Activated naive CD4-positive, alpha-beta T cell treated with anti-CD3 and anti-CD28 coated beads for 36 hours (primary cell): ENCODE results near the gene RADIL. TPM values are rescaled to one million over a fixed set of nuclear protein-coding genes. Genes with fewer than 3 reads are reported as not detected.
"Not testable (repeated sequence)": the region's sequence is repeated elsewhere in the genome, so short reads cannot be mapped to it uniquely, and the experiment has no call there.

Experiments
- CTCF ChIA-PET: fragments of 350-600 bp; sonication (Branson Sonifier 250); formaldehyde crosslinking; loops from one replicate; lab custom pipeline; 2021; ENCODE audit warnings: antibody characterized with exemption; lab: Charles Lee
- DNase-seq: peaks from one replicate; pipeline ENCODE4 v3.0.0-alpha.2; 2020
- H3K27ac Mint-ChIP-seq: one replicate; pipeline ENCODE4 v1.8.0; 2021; ENCODE audit warnings: mild to moderate bottlenecking, mixed read lengths
- H3K27me3 Mint-ChIP-seq: one replicate; pipeline ENCODE4 v1.8.0; 2021; ENCODE audit warnings: low read depth, mixed read lengths
- H3K36me3 Mint-ChIP-seq: one replicate; pipeline ENCODE4 v1.8.0; 2021; ENCODE audit warnings: low read depth, mixed read lengths
- H3K4me1 Mint-ChIP-seq: one replicate; pipeline ENCODE4 v1.8.0; 2021; ENCODE audit warnings: low read depth, mixed read lengths
- H3K4me3 Mint-ChIP-seq: one replicate; pipeline ENCODE4 v1.8.0; 2021; ENCODE audit warnings: mild to moderate bottlenecking, moderate library complexity, mixed read lengths
- H3K9me3 Mint-ChIP-seq: one replicate; pipeline ENCODE4 v1.8.0; 2021; ENCODE audit warnings: mixed read lengths
- intact Hi-C: fragments of 100-400 bp; cut with micrococcal nuclease; formaldehyde crosslinking; loops from one replicate; pipeline ENCODE4 v1.15.1; 2023
- total RNA-seq, 2 experiments: library from RNA; stranded (reverse); gene quantifications; one replicate each; pipeline ENCODE4 v1.2.3, GENCODE V29; 2021

The RADIL gene
- total RNA-seq, 2 experiments from 2014 or later: 0.42 to 0.55 TPM

- Mint-ChIP-seq H3K36me3 (no peaks in the 10 kb centered on the region), H3K4me1 (peaks cover 7% of the 10 kb centered on the region), H3K4me3 (no peak overlapping the region), H3K27ac (no peak overlapping the region), H3K9me3 (no peaks in the 10 kb centered on the region), H3K27me3 (peaks cover 6% of the 10 kb centered on the region)
- intact Hi-C loops: no loop called here
- CTCF ChIA-PET: interaction anchor here (1.6 kb wide), 1 partner anchor 278 kb away, joined by 3 read pairs; no protein-coding TSS in a partner anchor
- DNase-seq: no peak
Measured at GRCh38 chr7:4806983-4807597, 76.4 kb downstream of the RADIL start.

DNA sequence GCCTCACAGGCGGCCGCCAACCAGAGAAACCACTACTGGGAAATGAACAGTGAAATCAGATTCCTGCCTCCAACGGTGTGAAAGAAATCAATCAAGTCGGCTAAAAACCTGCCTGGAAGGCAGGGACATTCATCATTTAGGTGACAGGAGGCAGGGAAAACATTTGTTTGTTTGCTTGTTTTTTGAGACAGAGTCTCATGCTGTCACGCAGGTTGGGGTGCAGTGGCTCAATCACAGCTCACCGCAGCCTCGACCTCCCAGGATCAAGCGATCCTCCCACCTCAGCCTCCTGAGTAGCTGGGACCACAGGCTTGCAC, 77.6 kb downstream of the RADIL start:
- H3K9me3 Mint-ChIP-seq: no peaks in the 10 kb centered on the region
- CTCF ChIA-PET: interaction anchor here (1.6 kb wide), 1 partner anchor 279 kb away, joined by 3 read pairs; no protein-coding TSS in a partner anchor
- no peak overlapping the region for H3K27ac Mint-ChIP-seq
- peaks cover 7% of the 10 kb centered on the region for H3K4me1 Mint-ChIP-seq
- H3K27me3 Mint-ChIP-seq: peaks cover 6% of the 10 kb centered on the region
- intact Hi-C loops: no loop called here
- no peak for DNase-seq
- H3K36me3 Mint-ChIP-seq: no peaks in the 10 kb centered on the region
- H3K4me3 Mint-ChIP-seq: no peak overlapping the region

DNA sequence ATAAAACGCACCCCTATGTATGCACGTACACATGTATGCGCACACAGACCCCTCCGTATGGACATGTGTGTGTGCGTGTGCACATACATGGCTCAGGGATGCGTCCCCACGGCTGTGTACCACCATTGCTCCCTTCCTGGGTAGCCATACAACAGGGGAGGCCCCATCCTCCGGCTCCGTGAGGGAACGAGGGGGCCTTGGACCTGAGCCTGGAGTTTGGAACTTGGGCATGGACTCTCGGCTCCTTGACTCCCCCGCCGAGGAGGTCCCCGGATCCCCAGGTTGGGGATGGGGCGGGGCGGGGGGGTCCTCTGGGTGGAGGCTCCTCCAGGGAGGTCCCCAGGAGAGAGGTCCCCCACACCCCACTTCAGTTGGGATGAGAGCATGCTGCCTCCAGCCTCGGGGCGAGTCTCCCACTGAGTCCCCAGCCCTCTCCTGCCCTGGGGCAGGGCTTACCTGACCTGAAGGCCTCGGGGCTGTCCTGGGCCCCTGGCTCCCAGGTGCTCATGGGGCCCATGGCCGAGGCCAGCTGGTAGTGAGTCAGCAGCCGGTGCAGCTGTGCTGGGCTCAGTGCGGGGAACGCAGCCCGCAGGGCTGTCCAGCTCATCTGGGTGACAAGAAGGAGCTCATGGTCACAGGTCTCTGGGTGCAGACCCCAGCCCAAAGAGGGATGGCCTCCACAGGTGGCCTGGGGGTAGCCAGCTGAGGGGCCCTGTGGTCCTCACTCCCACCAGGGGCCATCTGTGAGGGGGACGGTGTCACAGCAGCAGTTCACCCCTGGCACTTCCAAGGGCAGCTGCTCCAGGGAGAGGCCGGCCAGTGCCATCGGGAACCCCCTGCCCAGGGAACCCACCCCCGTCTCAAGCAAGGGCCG, 78.2 kb downstream of the RADIL start:
- CTCF ChIA-PET: interaction anchor here (1.6 kb wide), 1 partner anchor 280 kb away, joined by 3 read pairs; no protein-coding TSS in a partner anchor
- Mint-ChIP-seq H3K4me3 (no peak overlapping the region), H3K4me1 (peaks cover 5% of the 10 kb centered on the region)

GRCh38 chr7:4803397-4804241, 79.9 kb downstream of the RADIL start:
- Mint-ChIP-seq H3K36me3 (no peaks in the 10 kb centered on the region), H3K4me3 (no peak overlapping the region), H3K9me3 (no peaks in the 10 kb centered on the region), H3K4me1 (no peaks in the 10 kb centered on the region), H3K27ac (no peak overlapping the region), H3K27me3 (no peaks in the 10 kb centered on the region)
- DNase-seq: no peak
- CTCF ChIA-PET: no interaction called here
- intact Hi-C loops: no loop called here

More for the DNA sequence above, 78.2 kb downstream of the RADIL start:
- intact Hi-C loops: no loop called here
- H3K27ac Mint-ChIP-seq: no peak overlapping the region
- no peak for DNase-seq
- no peaks in the 10 kb centered on the region for H3K36me3 Mint-ChIP-seq
- no peaks in the 10 kb centered on the region for H3K9me3 Mint-ChIP-seq
- H3K27me3 Mint-ChIP-seq: peaks cover 4% of the 10 kb centered on the region

GRCh38 chr7:4802577-4802976, 80.9 kb downstream of the RADIL start:
- CTCF ChIA-PET, DNase-seq, intact Hi-C loops, H3K4me1 Mint-ChIP-seq, H3K27me3 Mint-ChIP-seq, H3K27ac Mint-ChIP-seq, H3K36me3 Mint-ChIP-seq, H3K9me3 Mint-ChIP-seq, H3K4me3 Mint-ChIP-seq: not testable (repeated sequence)

- Mint-ChIP-seq H3K27me3 (no peaks in the 10 kb centered on the region), H3K4me3 (no peak overlapping the region), H3K4me1 (no peaks in the 10 kb centered on the region), H3K9me3 (no peaks in the 10 kb centered on the region), H3K27ac (no peak overlapping the region), H3K36me3 (no peaks in the 10 kb centered on the region)
- intact Hi-C loops: no loop called here
- CTCF ChIA-PET: no interaction called here
- DNase-seq: no peak
Measured at GRCh38 chr7:4801839-4802231, 81.7 kb downstream of the RADIL start.

- CTCF ChIA-PET: interaction anchor here (1.1 kb wide), 1 partner anchor 9 kb away, joined by 3 read pairs; no protein-coding TSS in a partner anchor
- no peaks in the 10 kb centered on the region for H3K9me3 Mint-ChIP-seq
- H3K36me3 Mint-ChIP-seq: no peaks in the 10 kb centered on the region
- no peaks in the 10 kb centered on the region for H3K4me1 Mint-ChIP-seq
- DNase-seq: no peak
- H3K4me3 Mint-ChIP-seq: no peak overlapping the region
- H3K27me3 Mint-ChIP-seq: no peaks in the 10 kb centered on the region
- intact Hi-C loops: no loop called here
- H3K27ac Mint-ChIP-seq: no peak overlapping the region
Measured at GRCh38 chr7:4800926-4801838, 82.3 kb downstream of the RADIL start.

DNA sequence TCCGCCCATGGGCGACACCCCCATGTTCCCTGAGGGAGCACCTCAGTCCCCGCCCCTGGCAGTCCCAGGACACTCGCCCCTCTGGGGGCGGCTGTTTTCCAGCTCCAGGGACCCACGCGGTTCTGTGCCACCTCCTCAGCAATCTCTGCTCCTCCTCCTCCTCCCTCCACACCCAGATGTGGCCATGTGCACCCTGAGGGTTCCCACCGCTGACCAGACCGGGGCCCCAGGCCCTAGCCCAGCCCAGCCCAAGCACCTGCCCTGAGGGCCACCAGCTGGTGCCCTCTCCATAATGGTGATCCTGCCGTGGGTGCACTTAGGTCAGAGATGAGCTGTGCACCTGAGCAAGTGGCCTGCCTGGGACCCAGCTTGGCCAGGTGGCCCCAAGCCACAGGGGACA, 83.0 kb downstream of the RADIL start:
- intact Hi-C loops: no loop called here
- Mint-ChIP-seq H3K27ac (no peak overlapping the region), H3K9me3 (no peaks in the 10 kb centered on the region), H3K36me3 (no peaks in the 10 kb centered on the region), H3K4me1 (no peaks in the 10 kb centered on the region), H3K4me3 (no peak overlapping the region), H3K27me3 (no peaks in the 10 kb centered on the region)
- no peak for DNase-seq
- CTCF ChIA-PET: interaction anchor here (1.1 to 3.1 kb wide), 2 partner anchors 9 to 284 kb away, joined by 3 to 24 read pairs; no protein-coding TSS in a partner anchor

DNA sequence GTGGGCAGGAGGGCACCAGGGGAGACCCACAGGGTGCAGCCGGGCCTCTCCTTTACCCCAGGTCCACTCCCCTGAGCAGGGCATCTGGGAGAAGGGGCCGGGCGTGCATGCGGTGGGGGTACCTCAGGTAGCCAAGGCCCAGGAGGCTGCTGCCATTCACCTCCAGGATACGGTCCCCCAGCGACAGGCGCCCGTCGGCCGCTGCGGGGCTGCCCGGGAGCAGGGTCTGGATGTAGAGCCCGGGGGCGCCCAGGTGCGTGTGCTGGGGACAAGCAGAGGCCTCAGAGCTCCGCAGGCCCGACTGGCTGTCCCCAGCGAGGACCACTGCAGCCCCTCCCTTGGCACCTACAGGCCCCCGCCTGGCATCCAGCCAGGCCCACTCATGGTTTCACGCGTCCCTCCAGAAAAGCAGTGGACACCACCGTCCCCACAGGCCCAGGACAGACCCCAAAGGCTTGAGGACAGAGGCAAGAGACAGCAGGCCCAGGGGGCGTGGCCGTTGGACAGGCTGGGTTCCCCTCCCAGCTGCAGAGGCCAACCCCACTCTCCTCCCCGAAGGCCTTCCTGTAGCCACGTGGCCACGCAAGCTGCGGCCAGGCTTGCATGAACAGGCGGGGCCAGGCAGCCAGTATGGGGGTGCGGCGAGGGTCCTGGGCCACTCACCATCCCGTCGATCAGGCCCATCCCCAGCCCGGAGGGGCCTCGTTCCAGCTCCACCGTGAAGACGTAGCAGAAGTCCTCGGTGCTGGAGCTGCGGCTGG, 83.8 kb downstream of the RADIL start:
- DNase-seq: no peak
- no peaks in the 10 kb centered on the region for H3K27me3 Mint-ChIP-seq
- intact Hi-C loops: loop anchor here (10.0 kb wide), 1 partner anchor 175 kb away; no protein-coding TSS in a partner anchor
- no peaks in the 10 kb centered on the region for H3K36me3 Mint-ChIP-seq
- CTCF ChIA-PET: interaction anchor here (1.3 to 3.1 kb wide), 3 partner anchors 10 to 287 kb away, joined by 3 to 24 read pairs (median 5); no protein-coding TSS in a partner anchor
- no peaks in the 10 kb centered on the region for H3K9me3 Mint-ChIP-seq
- H3K4me1 Mint-ChIP-seq: no peaks in the 10 kb centered on the region
- no peak overlapping the region for H3K27ac Mint-ChIP-seq
- no peak overlapping the region for H3K4me3 Mint-ChIP-seq

- H3K4me3 Mint-ChIP-seq: no peak overlapping the region
Measured at GRCh38 chr7:4798706-4799235, 84.7 kb downstream of the RADIL start.

More at GRCh38 chr7:4798706-4799235, 84.7 kb downstream of the RADIL start:
- intact Hi-C loops: loop anchor here (1.0 to 10.0 kb wide), 3 partner anchors 85 to 287 kb away; partner anchors contain the start of gene RADIL
- Mint-ChIP-seq H3K36me3 (no peaks in the 10 kb centered on the region), H3K9me3 (no peaks in the 10 kb centered on the region), H3K27me3 (no peaks in the 10 kb centered on the region), H3K27ac (no peak overlapping the region), H3K4me1 (no peaks in the 10 kb centered on the region)
- CTCF ChIA-PET: interaction anchor here (0.6 to 3.8 kb wide), 12 partner anchors 9 to 290 kb away, joined by 3 to 24 read pairs (median 3); partner anchors contain the start of gene RADIL
- no peak for DNase-seq
